ENCODE measurements around the gene RELN. TPM values are rescaled to one million over a fixed set of nuclear protein-coding genes. Genes with fewer than 3 reads are reported as not detected.
A peak's percentile ranks its signal among the peaks of the same experiment; 100 is the strongest.
"Not testable (repeated sequence)": the region's sequence is repeated elsewhere in the genome, so short reads cannot be mapped to it uniquely, and the experiment has no call there.

RELN gene
- total RNA-seq = 1 to 10 TPM; 2.6 to 3.0 TPM

- no peaks in the 10 kb centered on the region for H3K4me1 ChIP-seq (replicated peaks)
- no peak for DNase-seq (ENCODE audit: low spot score)
- peak within 1 kb of the TSS; percentile 32 to 40 for H3K4me3 ChIP-seq
- TF ChIP-seq POLR2A (IDR thresholded peaks at IDR 0.05) (no peak), POLR2AphosphoS5 (IDR thresholded peaks at IDR 0.05) (no peak)
- TF ChIP-seq, protein P1, sequence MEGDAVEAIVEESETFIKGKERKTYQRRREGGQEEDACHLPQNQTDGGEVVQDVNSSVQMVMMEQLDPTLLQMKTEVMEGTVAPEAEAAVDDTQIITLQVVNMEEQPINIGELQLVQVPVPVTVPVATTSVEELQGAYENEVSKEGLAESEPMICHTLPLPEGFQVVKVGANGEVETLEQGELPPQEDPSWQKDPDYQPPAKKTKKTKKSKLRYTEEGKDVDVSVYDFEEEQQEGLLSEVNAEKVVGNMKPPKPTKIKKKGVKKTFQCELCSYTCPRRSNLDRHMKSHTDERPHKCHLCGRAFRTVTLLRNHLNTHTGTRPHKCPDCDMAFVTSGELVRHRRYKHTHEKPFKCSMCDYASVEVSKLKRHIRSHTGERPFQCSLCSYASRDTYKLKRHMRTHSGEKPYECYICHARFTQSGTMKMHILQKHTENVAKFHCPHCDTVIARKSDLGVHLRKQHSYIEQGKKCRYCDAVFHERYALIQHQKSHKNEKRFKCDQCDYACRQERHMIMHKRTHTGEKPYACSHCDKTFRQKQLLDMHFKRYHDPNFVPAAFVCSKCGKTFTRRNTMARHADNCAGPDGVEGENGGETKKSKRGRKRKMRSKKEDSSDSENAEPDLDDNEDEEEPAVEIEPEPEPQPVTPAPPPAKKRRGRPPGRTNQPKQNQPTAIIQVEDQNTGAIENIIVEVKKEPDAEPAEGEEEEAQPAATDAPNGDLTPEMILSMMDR (IDR thresholded peaks at IDR 0.05) = no peak
- no peaks in the 10 kb centered on the region for H3K9me3 ChIP-seq
- H3K27me3 ChIP-seq (replicated peaks; ENCODE audit: insufficient read depth) = peaks cover 3% of the 10 kb centered on the region
- H3K27ac ChIP-seq = no peak within 1 kb of the TSS
- intact Hi-C loops (cut with DNase I) = no loop called here
- WGBS = 2% methylated on average over 35 of the region's 89 CpGs
- no peaks in the 10 kb centered on the region for H3K36me3 ChIP-seq
Observed at GRCh38 chr7:103989200-103989784, at the start of gene RELN. TSS of gene RELN (minus strand) at chr7:103989658. CDS start at chr7:103989356, 302 bp downstream.

DNA sequence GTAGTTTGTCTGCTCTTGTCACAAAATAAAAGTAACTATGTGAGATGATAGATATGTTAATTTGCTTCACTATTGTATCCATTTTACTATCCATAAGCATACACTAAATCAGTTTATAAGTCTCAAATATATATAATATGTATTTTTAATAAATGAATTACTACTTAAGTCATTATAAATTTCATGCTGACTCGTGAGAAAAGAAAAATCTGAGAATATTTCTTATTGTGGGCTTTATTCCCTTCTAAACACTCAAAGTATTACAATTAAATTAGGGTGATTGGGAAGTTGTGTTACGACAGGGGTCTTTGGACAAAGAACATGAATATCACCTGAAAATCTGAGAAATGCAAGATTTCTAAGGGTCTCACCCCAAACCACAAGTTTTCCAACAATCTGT, 48.7 kb upstream of the RELN start:
- TF ChIP-seq POLR2A (IDR thresholded peaks at IDR 0.05) = no peak
- TF ChIP-seq, protein P1 (IDR thresholded peaks at IDR 0.05) = no peak
- no peak for TF ChIP-seq POLR2AphosphoS5 (IDR thresholded peaks at IDR 0.05)
- intact Hi-C loops (cut with DNase I) = no loop called here
- Histone ChIP-seq H3K9me3 (no peaks in the 10 kb centered on the region), H3K4me1 (replicated peaks) (no peaks in the 10 kb centered on the region), H3K36me3 (no peaks in the 10 kb centered on the region), H3K4me3 (no peak overlapping the region), H3K27me3 (replicated peaks; ENCODE audit: insufficient read depth) (no peaks in the 10 kb centered on the region), H3K27ac (no peak overlapping the region)
- DNase-seq (ENCODE audit: low spot score) = no peak
- 79% methylated on average over 2 of the region's 2 CpGs for WGBS

DNA sequence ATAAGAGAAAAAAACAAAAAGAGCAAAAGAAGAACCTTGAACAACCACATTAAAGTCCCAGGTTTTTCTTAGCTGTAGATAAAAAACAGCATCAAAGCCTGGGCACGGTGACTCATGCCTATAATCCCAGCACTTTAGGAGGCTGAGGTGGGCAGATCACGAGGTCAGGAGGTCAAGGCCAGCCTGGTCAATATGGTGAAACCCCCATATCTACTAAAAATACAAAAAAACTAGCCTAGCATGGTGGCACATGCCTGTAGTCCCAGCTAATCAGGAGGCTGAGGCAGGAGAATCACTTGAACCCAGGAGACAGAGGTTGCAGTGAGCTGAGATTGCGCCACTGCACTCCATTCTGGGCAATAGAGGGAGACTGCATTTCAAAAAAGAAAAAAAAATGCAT, 47.4 kb upstream of the RELN start:
- H3K4me1 ChIP-seq (replicated peaks); DNase-seq (ENCODE audit: low spot score); H3K27ac ChIP-seq; H3K27me3 ChIP-seq (replicated peaks; ENCODE audit: insufficient read depth); H3K4me3 ChIP-seq; H3K36me3 ChIP-seq; intact Hi-C loops (cut with DNase I); H3K9me3 ChIP-seq: not testable (repeated sequence)
- 69% methylated on average over 3 of the region's 3 CpGs for WGBS

- no peak for DNase-seq (ENCODE audit: low spot score)
- Histone ChIP-seq H3K4me3 (no peak overlapping the region), H3K27me3 (replicated peaks; ENCODE audit: insufficient read depth) (no peaks in the 10 kb centered on the region), H3K4me1 (replicated peaks) (no peaks in the 10 kb centered on the region), H3K27ac (no peak overlapping the region), H3K9me3 (no peaks in the 10 kb centered on the region), H3K36me3 (no peaks in the 10 kb centered on the region)
- intact Hi-C loops (cut with DNase I) = no loop called here
- 73% methylated on average over 4 of the region's 4 CpGs for WGBS
- TF ChIP-seq POLR2AphosphoS5 (IDR thresholded peaks at IDR 0.05) (no peak), POLR2A (IDR thresholded peaks at IDR 0.05) (no peak)
- TF ChIP-seq, protein P1 (IDR thresholded peaks at IDR 0.05) = no peak
Observed at GRCh38 chr7:104035351-104035750, 45.9 kb upstream of the RELN start.

DNA sequence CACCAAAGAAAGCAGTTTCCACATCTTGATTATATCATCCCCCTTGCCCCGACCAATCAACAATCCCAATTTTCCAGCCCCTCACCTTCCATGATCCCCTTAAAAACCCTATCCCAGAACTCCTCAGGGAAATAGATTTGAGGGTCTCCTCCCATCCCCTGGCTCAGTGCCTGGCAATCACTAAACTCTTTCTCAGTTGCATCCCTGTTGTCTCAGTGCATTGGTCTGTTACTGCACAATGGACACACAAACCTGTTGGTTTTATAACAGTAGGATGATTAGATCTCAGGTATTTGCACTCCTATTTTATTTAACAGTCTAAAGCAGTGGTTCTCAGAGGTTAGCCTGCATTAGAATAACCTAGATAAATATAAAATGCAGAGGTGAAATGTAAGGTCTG, 45.2 kb upstream of the RELN start:
- no peaks in the 10 kb centered on the region for H3K4me1 ChIP-seq (replicated peaks)
- intact Hi-C loops (cut with DNase I) = no loop called here
- TF ChIP-seq POLR2A (IDR thresholded peaks at IDR 0.05) (no peak), POLR2AphosphoS5 (IDR thresholded peaks at IDR 0.05) (no peak)
- TF ChIP-seq, protein P1 (IDR thresholded peaks at IDR 0.05) = no peak
- 97% methylated on average over 1 of the region's 1 CpG for WGBS
- no peak overlapping the region for H3K27ac ChIP-seq
- no peaks in the 10 kb centered on the region for H3K27me3 ChIP-seq (replicated peaks; ENCODE audit: insufficient read depth)
- no peaks in the 10 kb centered on the region for H3K9me3 ChIP-seq
- H3K36me3 ChIP-seq = no peaks in the 10 kb centered on the region
- DNase-seq (ENCODE audit: low spot score) = no peak
- no peak overlapping the region for H3K4me3 ChIP-seq
